ELF-1 (cell line): ENCODE data around the gene LRRC10B.

Experiments used
- DNase-seq: peaks from one replicate; pipeline ENCODE4 v3.0.0-alpha.2; 2016; ENCODE audit warnings: low read depth, low spot score

Gene LRRC10B

GRCh38 chr11:61486779-61487178 lies 21.8 kb upstream of the LRRC10B start:
- no peak for DNase-seq

- no peak for DNase-seq
These were observed 21.1 kb upstream of the LRRC10B start for GRCh38 chr11:61487342-61488025.

GRCh38 chr11:61488651-61489291 lies 19.8 kb upstream of the LRRC10B start:
- DNase-seq: peak; percentile 97

- peak; percentile 79 for DNase-seq
These were observed 18.5 kb upstream of the LRRC10B start for GRCh38 chr11:61489833-61490721.

GRCh38 chr11:61491736-61492395 lies 16.7 kb upstream of the LRRC10B start:
- no peak for DNase-seq

- DNase-seq: no peak
These were observed 14.1 kb upstream of the LRRC10B start for GRCh38 chr11:61494381-61494961.

GRCh38 chr11:61495801-61496601 lies 12.5 kb upstream of the LRRC10B start:
- DNase-seq: no peak

GRCh38 chr11:61496602-61497400 lies 11.7 kb upstream of the LRRC10B start:
- no peak for DNase-seq

- no peak for DNase-seq
These were observed 11.1 kb upstream of the LRRC10B start for GRCh38 chr11:61497473-61497872.

GRCh38 chr11:61497876-61498275 lies 10.7 kb upstream of the LRRC10B start:
- no peak for DNase-seq

- DNase-seq: no peak
These were observed 9.7 kb upstream of the LRRC10B start for GRCh38 chr11:61498767-61499341.

GRCh38 chr11:61499816-61500491 lies 8.6 kb upstream of the LRRC10B start:
- DNase-seq: no peak

GRCh38 chr11:61502522-61502921 lies 6.0 kb upstream of the LRRC10B start:
- DNase-seq: no peak

GRCh38 chr11:61503135-61503770 lies 5.3 kb upstream of the LRRC10B start:
- DNase-seq: no peak

- DNase-seq: no peak
These were observed 3.4 kb upstream of the LRRC10B start for GRCh38 chr11:61505106-61505505.

GRCh38 chr11:61505640-61506155 lies 2.9 kb upstream of the LRRC10B start:
- no peak for DNase-seq

- no peak for DNase-seq
These were observed 1.4 kb upstream of the LRRC10B start for GRCh38 chr11:61507012-61507768.
